Epithelial cell of proximal tubule (primary cell): ENCODE results near the gene VPS41. TPM values are rescaled to one million over a fixed set of nuclear protein-coding genes. Genes with fewer than 3 reads are reported as not detected.

Experiments
- DNase-seq: peaks from one replicate; pipeline ENCODE4 v3.0.0-alpha.2; 2011; ENCODE audit warnings: low read depth
- H3K4me3 ChIP-seq: 2 replicates; pipeline ENCODE4 v1.5.1; 2011; ENCODE audit warnings: low read depth, mild to moderate bottlenecking, low read length
- total RNA-seq: library from RNA; depleted of rRNA; stranded (reverse); fragments of >200 nt; gene quantifications from 2 replicates; pipeline ENCODE4 v1.2.3, GENCODE V29; 2015
- TF ChIP-seq, protein P1 (sequence below): conservative IDR thresholded peaks from 2 replicates; pipeline ENCODE4 v1.5.1; 2012; ENCODE audit warnings: low read depth, mild to moderate bottlenecking, low read length

The VPS41 gene
- total RNA-seq, 1 donor from 2014 or later, result 22.7 TPM

DNA sequence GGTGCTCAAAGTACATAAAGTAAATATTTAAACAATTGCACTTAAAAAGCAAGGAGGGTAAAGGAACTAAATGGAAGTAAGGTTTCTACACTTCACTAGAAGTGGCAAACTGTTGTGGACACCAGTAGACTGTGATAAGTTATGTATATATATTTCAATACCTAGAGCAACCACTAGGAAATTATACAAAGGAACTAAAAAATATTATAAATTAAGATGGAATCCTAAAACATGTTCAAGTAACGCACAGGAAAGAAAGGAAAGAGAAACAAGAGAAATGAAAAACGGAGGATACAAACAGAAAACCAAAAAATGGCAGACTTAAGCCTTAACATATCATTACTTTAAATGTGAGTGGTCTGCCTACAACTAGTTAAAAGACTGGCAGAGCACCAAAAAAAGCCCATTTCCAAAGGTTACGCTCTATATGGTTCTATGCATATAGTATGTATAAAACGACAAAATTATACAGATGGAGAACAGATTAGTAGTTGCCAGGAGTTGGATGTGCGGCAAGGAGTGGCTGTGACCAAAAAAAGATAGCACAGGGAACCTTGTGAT is 19.0 kb downstream of the VPS41 start:
- no peak overlapping the region for H3K4me3 ChIP-seq
- no peak for DNase-seq
- TF ChIP-seq, protein P1, sequence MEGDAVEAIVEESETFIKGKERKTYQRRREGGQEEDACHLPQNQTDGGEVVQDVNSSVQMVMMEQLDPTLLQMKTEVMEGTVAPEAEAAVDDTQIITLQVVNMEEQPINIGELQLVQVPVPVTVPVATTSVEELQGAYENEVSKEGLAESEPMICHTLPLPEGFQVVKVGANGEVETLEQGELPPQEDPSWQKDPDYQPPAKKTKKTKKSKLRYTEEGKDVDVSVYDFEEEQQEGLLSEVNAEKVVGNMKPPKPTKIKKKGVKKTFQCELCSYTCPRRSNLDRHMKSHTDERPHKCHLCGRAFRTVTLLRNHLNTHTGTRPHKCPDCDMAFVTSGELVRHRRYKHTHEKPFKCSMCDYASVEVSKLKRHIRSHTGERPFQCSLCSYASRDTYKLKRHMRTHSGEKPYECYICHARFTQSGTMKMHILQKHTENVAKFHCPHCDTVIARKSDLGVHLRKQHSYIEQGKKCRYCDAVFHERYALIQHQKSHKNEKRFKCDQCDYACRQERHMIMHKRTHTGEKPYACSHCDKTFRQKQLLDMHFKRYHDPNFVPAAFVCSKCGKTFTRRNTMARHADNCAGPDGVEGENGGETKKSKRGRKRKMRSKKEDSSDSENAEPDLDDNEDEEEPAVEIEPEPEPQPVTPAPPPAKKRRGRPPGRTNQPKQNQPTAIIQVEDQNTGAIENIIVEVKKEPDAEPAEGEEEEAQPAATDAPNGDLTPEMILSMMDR, result no peak

- H3K4me3 ChIP-seq, result no peak overlapping the region
- TF ChIP-seq, protein P1, result no peak
- no peak for DNase-seq
Measured at GRCh38 chr7:38889079-38889478, 19.9 kb downstream of the VPS41 start.

DNA sequence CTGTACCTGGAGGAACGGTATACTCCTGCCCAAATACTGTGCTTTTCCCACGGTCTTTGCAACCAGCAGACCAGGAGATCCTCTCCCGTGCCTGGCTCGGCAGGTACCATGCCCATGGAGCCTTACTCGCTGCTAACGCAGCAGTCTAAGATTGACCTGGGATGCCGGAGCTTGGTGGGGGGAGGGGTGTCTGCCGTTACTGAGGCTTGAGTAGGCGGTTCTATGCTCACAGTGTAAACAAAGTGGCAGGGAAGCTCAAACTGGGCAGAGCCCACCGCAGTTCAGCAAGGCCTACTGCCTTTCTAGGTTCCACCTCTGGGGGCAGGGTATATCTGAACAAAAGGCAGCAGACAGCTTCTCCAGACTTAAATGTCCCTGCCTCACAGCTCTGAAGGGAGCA is 22.7 kb downstream of the VPS41 start:
- TF ChIP-seq, protein P1, result no peak
- DNase-seq, result no peak

DNA sequence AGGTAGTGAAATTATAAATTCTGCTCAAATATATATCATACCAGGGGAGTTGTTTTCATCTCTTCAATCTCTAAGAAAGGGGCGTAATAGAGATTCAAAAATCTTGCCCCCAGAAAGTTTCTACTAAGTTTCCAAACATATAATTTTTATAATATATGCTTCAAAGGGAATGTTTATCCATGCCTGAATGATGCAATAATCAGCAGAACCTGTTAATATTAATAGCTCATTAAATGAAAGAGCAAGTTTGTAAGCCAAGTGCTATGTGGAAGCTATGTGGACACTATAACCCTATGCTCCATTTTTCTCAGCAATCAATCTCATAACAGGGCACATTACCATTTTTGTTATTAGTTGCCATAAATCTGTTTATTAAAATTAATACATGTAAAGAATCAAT is 25.3 kb downstream of the VPS41 start:
- TF ChIP-seq, protein P1, result no peak
- no peak for DNase-seq
- H3K4me3 ChIP-seq, result no peak overlapping the region

More for the DNA sequence above, 22.7 kb downstream of the VPS41 start:
- no peak overlapping the region for H3K4me3 ChIP-seq

DNA sequence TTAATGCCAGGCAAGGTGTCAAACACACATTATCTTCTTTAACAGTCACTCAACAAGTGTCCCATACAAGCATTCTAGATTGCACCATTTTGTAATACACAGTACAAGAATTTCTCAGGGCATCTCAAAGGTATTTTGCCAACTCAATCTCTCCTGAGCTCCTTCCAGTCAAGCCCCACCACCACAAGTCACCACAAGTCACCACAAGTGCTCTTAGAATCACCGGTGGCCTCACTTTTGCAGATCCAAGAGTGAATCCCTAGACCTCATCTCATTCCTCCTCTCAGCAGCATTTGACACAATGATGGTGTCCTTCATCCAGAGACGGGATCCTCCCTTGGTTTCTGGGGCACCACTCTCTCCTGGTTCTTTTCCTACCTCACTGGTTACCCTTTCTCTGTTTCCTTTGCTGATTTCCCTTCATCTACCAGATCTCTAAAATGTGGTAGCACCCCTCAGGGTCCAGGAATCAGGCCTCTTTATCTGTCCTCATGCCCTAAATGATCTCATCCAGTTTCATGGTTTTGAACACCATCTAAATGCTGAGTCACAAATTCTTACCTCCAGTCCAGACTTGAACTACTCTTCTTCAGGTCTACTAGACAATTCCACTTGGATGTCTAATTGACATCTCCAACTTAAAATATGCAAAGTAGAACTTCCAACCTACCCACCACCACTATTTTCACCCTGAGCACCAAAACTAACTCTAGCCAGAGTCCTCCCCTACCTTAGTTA is 26.9 kb downstream of the VPS41 start:
- TF ChIP-seq, protein P1, result no peak
- no peak overlapping the region for H3K4me3 ChIP-seq
- no peak for DNase-seq

DNA sequence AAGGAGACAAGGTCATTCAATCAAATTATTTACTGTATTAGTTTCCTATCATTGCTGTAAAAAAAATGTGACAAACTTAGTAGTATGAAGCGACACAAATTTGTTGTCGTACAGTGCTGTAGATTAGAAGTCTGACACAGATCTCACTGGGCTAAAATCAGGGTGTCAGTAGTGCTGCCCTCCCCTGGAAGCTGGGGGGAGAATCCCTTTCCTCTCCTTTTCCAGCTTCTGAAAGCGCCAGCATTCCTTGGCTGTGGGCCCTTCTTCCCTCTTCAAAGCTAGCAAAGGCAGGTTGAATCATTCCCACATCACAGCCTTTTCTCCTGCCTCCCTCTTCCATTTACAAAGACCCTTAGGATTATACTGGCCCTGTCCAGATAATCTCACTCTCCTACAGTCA is 28.0 kb downstream of the VPS41 start:
- TF ChIP-seq, protein P1, result peak; percentile 8
- H3K4me3 ChIP-seq, result no peak overlapping the region
- no peak for DNase-seq

GRCh38 chr7:38880454-38880853 is 28.5 kb downstream of the VPS41 start:
- no peak for DNase-seq
- no peak overlapping the region for H3K4me3 ChIP-seq
- TF ChIP-seq, protein P1, result no peak
